ENCODE measurements around the gene RABEP1.

DNA sequence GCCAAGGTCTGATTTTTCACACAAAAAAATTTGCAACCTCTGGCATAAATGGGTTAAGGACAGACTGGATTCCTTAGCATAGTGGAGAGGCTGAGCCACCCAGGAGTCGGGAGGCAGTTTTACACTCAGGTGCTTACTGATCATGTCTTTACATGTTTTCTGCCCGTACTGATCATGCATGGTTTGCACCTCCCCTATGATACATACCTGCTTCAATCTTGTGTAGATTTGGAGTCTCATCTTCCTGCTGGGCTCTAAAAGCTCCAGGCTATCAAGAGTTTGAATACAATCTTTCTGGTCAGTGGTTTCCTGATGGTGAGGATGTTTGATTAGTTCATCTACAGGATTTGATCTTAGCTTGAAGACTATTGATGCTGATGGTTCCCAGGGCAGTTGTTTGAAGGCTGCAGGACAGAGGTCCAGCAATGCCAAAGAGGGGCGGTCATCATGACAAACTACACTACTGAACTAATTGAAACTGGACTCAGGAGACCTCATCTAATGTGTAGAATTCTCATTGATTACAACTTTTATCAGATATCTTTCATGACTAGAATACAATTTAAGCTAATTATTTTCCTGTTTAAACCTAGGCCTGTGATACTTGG lies 150.0 kb downstream of the RABEP1 start:
- TF ChIP-seq POLR2AphosphoS5 (IDR thresholded peaks at IDR 0.05; ENCODE audit: borderline replicate concordance, low read depth, low read length) (no peak), EZH2 (IDR thresholded peaks at IDR 0.05) (no peak)
